ENCODE results near the gene PKIG.

PKIG gene

GRCh38 chr20:44594730-44595129, 12.4 kb downstream of the PKIG start:
- H3K27ac ChIP-seq = peak overlapping the region; percentile 73 to 81
- TF ChIP-seq CTCF (IDR thresholded peaks at IDR 0.05) = no peak
- H3K4me3 ChIP-seq = no peak overlapping the region
- DNase-seq (ENCODE audit: low spot score) = peak; percentile 85

- H3K4me3 ChIP-seq = no peak overlapping the region
- H3K27ac ChIP-seq = peak overlapping the region; percentile 88 to 90
- no peak for DNase-seq (ENCODE audit: low spot score)
- no peak for TF ChIP-seq CTCF (IDR thresholded peaks at IDR 0.05)
Measured at GRCh38 chr20:44596010-44596409, 13.6 kb downstream of the PKIG start.

GRCh38 chr20:44596876-44597275, 14.5 kb downstream of the PKIG start:
- peak overlapping the region; percentile 88 to 90 for H3K27ac ChIP-seq
- TF ChIP-seq CTCF (IDR thresholded peaks at IDR 0.05) = no peak
- no peak overlapping the region for H3K4me3 ChIP-seq
- no peak for DNase-seq (ENCODE audit: low spot score)

GRCh38 chr20:44597516-44597915, 15.1 kb downstream of the PKIG start:
- TF ChIP-seq CTCF (IDR thresholded peaks at IDR 0.05) = no peak
- peak overlapping the region; percentile 45 for H3K4me3 ChIP-seq
- no peak for DNase-seq (ENCODE audit: low spot score)

GRCh38 chr20:44597930-44598329, 15.6 kb downstream of the PKIG start:
- no peak for TF ChIP-seq CTCF (IDR thresholded peaks at IDR 0.05)
- no peak for DNase-seq (ENCODE audit: low spot score)
- H3K4me3 ChIP-seq = peak overlapping the region; percentile 45

More at GRCh38 chr20:44597516-44597915, 15.1 kb downstream of the PKIG start:
- peak overlapping the region; percentile 88 to 90 for H3K27ac ChIP-seq

GRCh38 chr20:44598423-44599305, 16.3 kb downstream of the PKIG start:
- peak overlapping the region; percentile 88 to 90 for H3K27ac ChIP-seq
- no peak for TF ChIP-seq CTCF (IDR thresholded peaks at IDR 0.05)
- no peak for DNase-seq (ENCODE audit: low spot score)
- peak overlapping the region; percentile 45 for H3K4me3 ChIP-seq

More at GRCh38 chr20:44597930-44598329, 15.6 kb downstream of the PKIG start:
- H3K27ac ChIP-seq = peak overlapping the region; percentile 88 to 90

- DNase-seq (ENCODE audit: low spot score) = no peak
- Histone ChIP-seq H3K4me3 (no peak overlapping the region), H3K27ac (peak overlapping the region; percentile 88 to 90)
- no peak for TF ChIP-seq CTCF (IDR thresholded peaks at IDR 0.05)
Measured at GRCh38 chr20:44599715-44600114, 17.3 kb downstream of the PKIG start.

Measured in coronary artery (tissue), 2 donors.